Stimulated activated naive CD4-positive, alpha-beta T cell (primary cell): ENCODE results near the gene POTEE.
"Not testable (repeated sequence)": the region's sequence is repeated elsewhere in the genome, so short reads cannot be mapped to it uniquely, and the experiment has no call there.

Experiments
- DNase-seq, 6 experiments: peaks; one replicate each; lab custom pipeline; 2025; lab: John Stamatoyannopoulos, UW

Gene POTEE

GRCh38 chr2:131209030-131209772, at the start of gene POTEE:
POTEE (plus strand) TSS chr2:131209536; CDS start chr2:131218403, 8,867 bp downstream.
- DNase-seq, result not testable (repeated sequence)

GRCh38 chr2:131165562-131165961, 43.8 kb upstream of the POTEE start:
- DNase-seq, result not testable (repeated sequence)

DNA sequence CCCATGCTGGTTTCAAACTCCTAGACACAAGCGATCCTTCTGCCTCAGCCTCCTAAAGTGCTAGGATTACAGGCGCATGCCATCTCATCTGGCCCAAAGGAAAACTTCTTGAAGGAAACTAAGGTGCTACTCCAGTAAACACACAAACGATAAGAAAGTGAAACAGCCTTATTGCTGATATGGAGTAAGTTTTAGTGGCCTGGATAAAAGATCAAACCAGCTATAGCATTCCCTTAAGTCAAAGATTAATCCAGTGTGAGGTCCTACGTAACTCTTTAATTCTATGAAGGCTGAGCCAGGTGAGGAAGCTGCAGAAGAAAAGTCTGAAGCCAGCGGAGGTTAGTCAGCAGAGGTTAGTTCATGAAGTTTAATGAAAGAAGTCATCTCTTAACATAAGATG, 40.8 kb upstream of the POTEE start:
- no peak for DNase-seq

- DNase-seq, result not testable (repeated sequence)
Measured at GRCh38 chr2:131178050-131178449, 31.3 kb upstream of the POTEE start.

GRCh38 chr2:131178721-131179418, 30.5 kb upstream of the POTEE start:
- DNase-seq, result not testable (repeated sequence)

GRCh38 chr2:131181451-131181850, 27.9 kb upstream of the POTEE start:
- DNase-seq, result not testable (repeated sequence)

DNA sequence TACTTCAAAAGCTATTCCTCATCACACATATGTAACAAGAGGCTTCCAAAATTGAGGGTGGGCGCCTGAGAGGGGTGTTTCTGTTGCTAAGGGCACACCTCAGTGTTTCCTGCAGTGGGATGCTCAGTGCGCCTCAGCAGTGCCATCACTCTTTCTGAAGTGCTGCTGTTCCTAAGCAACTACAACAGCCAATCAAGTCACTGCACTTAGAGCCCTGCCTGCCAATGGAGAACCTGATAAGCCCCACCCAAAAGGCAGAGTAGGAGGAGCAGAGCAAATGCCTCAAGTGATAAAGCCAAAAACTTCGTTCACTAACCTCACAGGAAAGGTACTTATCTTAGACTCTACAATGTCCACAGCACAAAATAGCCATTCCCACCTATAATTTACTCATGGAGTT, 15.9 kb upstream of the POTEE start:
- not testable (repeated sequence) for DNase-seq

GRCh38 chr2:131196186-131196585, 13.2 kb upstream of the POTEE start:
- DNase-seq, result not testable (repeated sequence)

DNA sequence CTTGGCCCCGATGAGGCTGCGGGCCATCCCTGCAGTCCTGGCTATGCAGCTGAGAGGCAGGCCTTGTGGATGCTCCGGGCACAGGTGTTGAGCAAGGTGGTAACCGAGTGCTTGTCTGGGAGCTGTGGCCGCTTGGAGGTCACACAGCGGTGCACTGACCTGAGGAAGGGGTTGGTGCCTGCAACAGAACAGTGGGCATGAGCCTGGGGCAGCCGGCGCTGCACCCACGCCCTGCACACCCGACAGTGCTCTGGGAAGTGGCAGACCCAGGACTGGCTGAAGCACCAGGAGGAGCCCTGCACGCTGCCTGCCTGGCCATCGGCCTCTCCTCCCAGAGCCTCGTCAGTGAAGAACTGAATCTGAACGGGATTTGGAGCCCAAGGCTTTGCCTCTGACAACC, 8.2 kb upstream of the POTEE start:
- DNase-seq, result no peak

- not testable (repeated sequence) for DNase-seq
Measured at GRCh38 chr2:131207839-131208238, 1.5 kb upstream of the POTEE start.

DNA sequence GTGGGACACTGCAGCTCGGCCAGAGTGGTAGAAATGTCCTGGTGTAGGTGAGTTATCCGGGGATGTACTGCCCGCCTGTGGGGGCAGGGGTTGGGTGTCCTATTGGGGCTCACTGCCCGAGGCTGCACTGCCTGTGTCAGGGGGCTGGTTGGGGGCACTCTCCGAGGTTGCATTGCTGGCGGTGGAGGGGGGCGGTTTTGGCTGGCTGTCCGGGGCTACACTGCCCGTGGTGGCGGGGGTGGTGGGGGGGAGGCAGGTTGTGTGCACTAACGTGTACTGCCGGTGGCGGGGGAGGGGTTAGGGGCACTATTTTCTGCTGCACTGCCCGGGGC, 403 bp downstream of the POTEE start:
- not testable (repeated sequence) for DNase-seq

DNA sequence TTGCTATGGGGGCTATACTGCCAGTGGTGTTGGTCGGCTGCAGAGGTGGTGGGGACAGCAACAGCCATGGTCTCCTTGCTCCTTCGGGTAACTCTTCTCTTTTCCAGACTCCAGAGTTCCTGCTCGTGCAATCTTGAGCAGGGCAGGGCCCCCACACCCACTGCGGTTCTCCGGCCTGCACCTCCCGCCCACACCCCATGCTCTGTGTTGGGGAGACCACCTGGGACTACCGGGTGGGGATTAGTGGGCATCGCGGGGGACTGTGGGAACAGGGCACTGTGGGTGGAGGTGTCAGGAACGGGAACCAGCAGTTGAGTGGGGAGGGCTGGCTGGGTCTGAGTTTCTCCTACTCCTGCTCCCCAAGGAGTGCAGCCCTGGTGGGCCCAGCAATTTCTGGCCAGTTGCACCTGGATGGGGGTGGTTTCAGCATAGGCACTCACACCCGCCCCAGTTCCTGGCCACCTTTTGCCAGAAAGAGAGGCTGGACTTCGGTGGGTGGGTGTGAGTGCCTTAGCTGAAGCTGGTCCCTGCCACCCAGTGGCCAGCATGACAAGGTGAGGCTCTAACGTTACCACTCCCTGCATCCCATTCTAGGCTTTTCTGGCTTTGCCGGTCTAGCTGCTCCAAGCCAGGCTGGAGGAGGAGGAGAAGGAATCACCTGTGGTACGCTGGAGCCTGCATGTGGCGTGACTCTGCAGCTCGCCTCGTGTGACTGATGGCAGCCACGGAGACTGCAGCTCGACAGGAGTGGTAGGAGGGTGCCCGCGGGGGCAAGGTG, 1.3 kb downstream of the POTEE start:
- not testable (repeated sequence) for DNase-seq

DNA sequence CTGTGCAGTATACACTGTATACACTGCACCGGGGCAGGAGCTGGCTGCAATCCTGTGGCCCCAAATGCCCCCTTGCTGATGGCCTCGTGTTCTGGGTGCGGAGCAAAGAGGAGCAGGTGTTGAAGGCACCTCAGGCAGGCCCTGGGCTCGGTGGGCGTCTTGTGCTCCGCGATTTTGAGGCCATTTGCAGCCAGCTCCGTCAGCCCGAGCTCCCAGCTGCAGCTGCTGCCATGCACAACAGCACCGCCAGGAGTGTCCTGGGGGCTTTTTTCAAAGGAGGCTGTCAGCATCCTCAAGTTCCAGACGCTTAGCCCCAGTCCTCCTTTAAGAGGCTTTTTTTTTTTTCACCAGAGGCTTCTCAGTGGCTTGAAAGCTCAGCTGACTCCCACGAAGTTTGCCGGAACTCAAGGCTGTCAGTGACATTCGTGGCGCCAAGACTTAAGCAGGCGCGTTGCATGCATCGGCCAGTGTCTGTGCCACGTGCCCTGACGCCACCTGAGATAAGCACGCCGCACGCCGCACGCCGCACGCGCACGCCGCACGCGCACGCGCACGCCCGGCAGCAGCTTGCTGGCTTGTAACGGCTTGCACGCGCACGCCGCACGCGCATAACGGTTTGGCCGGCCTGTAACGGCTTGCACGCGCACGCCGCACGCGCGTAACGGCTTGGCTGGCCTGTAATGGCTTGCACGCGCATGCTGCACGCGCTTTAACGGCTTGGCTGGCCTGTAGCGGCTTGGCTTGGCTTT, 8.1 kb downstream of the POTEE start:
- DNase-seq, result not testable (repeated sequence)

DNA sequence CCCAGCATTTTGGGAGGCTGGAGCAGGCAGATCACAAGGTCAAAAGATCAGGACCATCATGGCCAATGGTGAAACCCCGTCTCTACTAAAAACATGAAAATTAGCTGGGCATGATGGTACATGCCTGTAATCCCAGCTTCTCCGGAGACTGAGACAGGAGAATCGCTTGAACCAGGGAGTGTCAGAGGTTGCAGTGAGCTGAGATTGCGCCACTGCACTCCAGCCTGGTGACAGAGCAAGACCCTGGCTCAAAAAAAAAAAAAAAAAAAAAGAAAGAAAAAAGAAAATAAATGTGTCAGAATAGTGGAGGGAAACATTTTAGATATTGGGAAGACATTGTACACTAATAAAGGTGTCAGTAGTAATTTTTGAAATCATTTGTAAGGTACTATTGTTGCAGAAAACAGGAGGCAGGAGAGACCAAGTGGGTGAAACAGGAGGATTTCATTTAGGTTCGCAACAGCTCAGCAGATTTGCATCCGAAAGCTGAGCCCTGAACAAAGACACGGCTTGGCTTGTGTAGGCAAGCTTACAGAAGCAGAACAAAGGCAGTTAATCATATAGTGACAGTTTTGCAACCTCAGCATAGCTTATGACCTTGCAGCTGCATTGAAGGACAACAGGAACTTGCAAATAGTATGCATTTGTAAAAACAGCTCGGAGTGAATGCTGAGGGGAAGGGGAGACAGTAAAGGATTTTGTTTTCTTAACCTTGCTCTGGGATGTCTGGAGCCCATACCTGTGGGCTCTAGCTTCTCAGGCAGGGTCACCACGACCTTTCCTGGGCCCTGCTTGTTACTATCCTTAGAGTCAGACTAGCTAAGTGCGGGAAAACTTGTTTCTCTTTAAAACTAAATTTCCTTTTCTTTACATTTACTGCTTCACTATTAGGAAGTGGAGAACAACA, 26.5 kb downstream of the POTEE start:
- DNase-seq, result not testable (repeated sequence)
